ENCODE measurements around the gene LHFPL6.

Gene LHFPL6

GRCh38 chr13:39604756-39605155 lies 1.8 kb upstream of the LHFPL6 start:
- TF ChIP-seq CTCF (IDR thresholded peaks at IDR 0.05; ENCODE audit: low read depth, low read length): no peak
- no peak for DNase-seq (ENCODE audit: low read depth in 2 of 2)
- H3K4me3 ChIP-seq (replicated peaks in 1 of 2; ENCODE audit: low read depth in 2 of 2, low read length in 2 of 2): no peak overlapping the region

- peak overlapping the region; percentile 92 to 93 for H3K4me3 ChIP-seq (replicated peaks in 1 of 2; ENCODE audit: low read depth in 2 of 2, low read length in 2 of 2)
- DNase-seq (ENCODE audit: low read depth in 2 of 2): peak; percentile 30 to 60
- TF ChIP-seq CTCF (IDR thresholded peaks at IDR 0.05; ENCODE audit: low read depth, low read length): no peak
Measured at GRCh38 chr13:39603424-39603947, 493 bp upstream of the LHFPL6 start.

GRCh38 chr13:39602277-39602613 lies 748 bp downstream of the LHFPL6 start:
- peak overlapping the region; percentile 92 to 93 for H3K4me3 ChIP-seq (replicated peaks in 1 of 2; ENCODE audit: low read depth in 2 of 2, low read length in 2 of 2)
- no peak for TF ChIP-seq CTCF (IDR thresholded peaks at IDR 0.05; ENCODE audit: low read depth, low read length)
- DNase-seq (ENCODE audit: low read depth in 2 of 2): no peak

GRCh38 chr13:39601636-39602035 lies 1.4 kb downstream of the LHFPL6 start:
- TF ChIP-seq CTCF (IDR thresholded peaks at IDR 0.05; ENCODE audit: low read depth, low read length): no peak
- DNase-seq (ENCODE audit: low read depth in 2 of 2): no peak
- peak overlapping the region; percentile 92 to 93 for H3K4me3 ChIP-seq (replicated peaks in 1 of 2; ENCODE audit: low read depth in 2 of 2, low read length in 2 of 2)

GRCh38 chr13:39600766-39601165 lies 2.2 kb downstream of the LHFPL6 start:
- TF ChIP-seq CTCF (IDR thresholded peaks at IDR 0.05; ENCODE audit: low read depth, low read length): peak; percentile 69
- H3K4me3 ChIP-seq (replicated peaks in 1 of 2; ENCODE audit: low read depth in 2 of 2, low read length in 2 of 2): peak overlapping the region; percentile 32 to 92
- DNase-seq (ENCODE audit: low read depth in 2 of 2): peak; percentile 34 to 68

- peak overlapping the region in 1 of 2 donors; percentile 92 for H3K4me3 ChIP-seq (replicated peaks in 1 of 2; ENCODE audit: low read depth in 2 of 2, low read length in 2 of 2)
Measured at GRCh38 chr13:39599842-39600241, 3.2 kb downstream of the LHFPL6 start.

More at GRCh38 chr13:39599842-39600241, 3.2 kb downstream of the LHFPL6 start:
- peak; percentile 49 to 51 for DNase-seq (ENCODE audit: low read depth in 2 of 2)
- TF ChIP-seq CTCF (IDR thresholded peaks at IDR 0.05; ENCODE audit: low read depth, low read length): no peak
